ENCODE measurements around the gene FCAMR. TPM values are rescaled to one million over a fixed set of nuclear protein-coding genes. Genes with fewer than 3 reads are reported as not detected.

The FCAMR gene
- total RNA-seq, 1 donor from 2014 or later: not detected

DNA sequence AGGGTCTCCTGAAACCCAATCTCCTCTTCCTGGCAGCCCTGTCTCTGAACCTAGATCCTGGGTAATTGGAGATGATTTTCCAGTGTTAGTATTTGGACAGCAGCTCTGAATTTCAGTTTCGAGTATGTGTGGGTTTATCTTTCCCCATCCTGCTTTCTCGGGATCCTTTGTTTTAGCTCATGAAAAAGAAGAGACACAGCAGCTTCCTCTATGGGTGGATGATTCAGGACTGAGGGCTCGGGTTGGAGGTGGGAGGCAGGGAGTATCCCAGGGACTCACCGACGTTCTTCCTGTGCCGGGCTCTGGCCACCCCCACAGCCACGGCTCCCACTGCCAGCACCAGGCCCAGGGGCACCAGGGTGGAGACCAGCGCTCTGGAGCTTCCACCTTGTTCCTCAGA is 38.1 kb downstream of the FCAMR start:
- Mint-ChIP-seq H3K27ac (ENCODE audit: unreplicated experiment) (no peak overlapping the region), H3K36me3 (ENCODE audit: low read depth, unreplicated experiment) (no peaks in the 10 kb centered on the region), H3K4me3 (ENCODE audit: unreplicated experiment) (no peak overlapping the region), H3K4me1 (ENCODE audit: low read depth, unreplicated experiment) (no peaks in the 10 kb centered on the region), H3K9me3 (ENCODE audit: unreplicated experiment) (peaks cover 2% of the 10 kb centered on the region), H3K27me3 (ENCODE audit: low read depth, unreplicated experiment) (peaks cover 16% of the 10 kb centered on the region)
- Histone ChIP-seq H2AFZ (ENCODE audit: low read depth, low read length) (no peak overlapping the region), H3K9me3 (ENCODE audit: insufficient read depth, low read depth, low read length) (no peaks in the 10 kb centered on the region), H3K27ac (ENCODE audit: low read depth, low read length) (no peak overlapping the region), H3K4me1 (ENCODE audit: insufficient read depth, low read length) (no peaks in the 10 kb centered on the region), H3K9ac (ENCODE audit: low read length) (no peak overlapping the region), H4K20me1 (ENCODE audit: insufficient read depth, low read length) (no peaks in the 10 kb centered on the region), H3K27me3 (ENCODE audit: insufficient read depth, low read length) (peaks cover 2% of the 10 kb centered on the region), H3K36me3 (ENCODE audit: insufficient read depth, low read length) (no peaks in the 10 kb centered on the region), H3K79me2 (ENCODE audit: insufficient read depth, low read length) (no peaks in the 10 kb centered on the region), H3K4me2 (ENCODE audit: low read length) (no peak overlapping the region), H3K4me3 (ENCODE audit: insufficient read depth, low read depth, low read length) (no peak overlapping the region)
- DNase-seq (ENCODE audit: low read depth) (no peak), FAIRE-seq (no peak)
- no peak for TF ChIP-seq CTCF (IDR thresholded peaks at IDR 0.05; ENCODE audit: insufficient read depth, low read depth, low read length)
- TF ChIP-seq EZH2 (IDR thresholded peaks at IDR 0.05; ENCODE audit: insufficient read depth, low read length): no peak

- FAIRE-seq (no peak), DNase-seq (ENCODE audit: low read depth) (no peak)
- no peaks in the 10 kb centered on the region for H3K36me3 Mint-ChIP-seq (ENCODE audit: low read depth, unreplicated experiment)
- no peaks in the 10 kb centered on the region for H3K4me1 ChIP-seq (ENCODE audit: insufficient read depth, low read length)
- peaks cover 2% of the 10 kb centered on the region for H3K27me3 ChIP-seq (ENCODE audit: insufficient read depth, low read length)
- no peak overlapping the region for H3K4me3 Mint-ChIP-seq (ENCODE audit: unreplicated experiment)
- no peaks in the 10 kb centered on the region for H4K20me1 ChIP-seq (ENCODE audit: insufficient read depth, low read length)
- H3K9me3 ChIP-seq (ENCODE audit: insufficient read depth, low read depth, low read length): no peaks in the 10 kb centered on the region
- peaks cover 2% of the 10 kb centered on the region for H3K9me3 Mint-ChIP-seq (ENCODE audit: unreplicated experiment)
- H3K9ac ChIP-seq (ENCODE audit: low read length): no peak overlapping the region
- H3K36me3 ChIP-seq (ENCODE audit: insufficient read depth, low read length): no peaks in the 10 kb centered on the region
- no peak overlapping the region for H3K4me2 ChIP-seq (ENCODE audit: low read length)
- no peak overlapping the region for H3K27ac Mint-ChIP-seq (ENCODE audit: unreplicated experiment)
- TF ChIP-seq EZH2 (IDR thresholded peaks at IDR 0.05; ENCODE audit: insufficient read depth, low read length): no peak
- no peak for TF ChIP-seq CTCF (IDR thresholded peaks at IDR 0.05; ENCODE audit: insufficient read depth, low read depth, low read length)
- no peaks in the 10 kb centered on the region for H3K79me2 ChIP-seq (ENCODE audit: insufficient read depth, low read length)
- peaks cover 12% of the 10 kb centered on the region for H3K27me3 Mint-ChIP-seq (ENCODE audit: low read depth, unreplicated experiment)
- no peak overlapping the region for H3K27ac ChIP-seq (ENCODE audit: low read depth, low read length)
- no peaks in the 10 kb centered on the region for H3K4me1 Mint-ChIP-seq (ENCODE audit: low read depth, unreplicated experiment)
- no peak overlapping the region for H3K4me3 ChIP-seq (ENCODE audit: insufficient read depth, low read depth, low read length)
- no peak overlapping the region for H2AFZ ChIP-seq (ENCODE audit: low read depth, low read length)
Measured at GRCh38 chr1:206931709-206932108, 38.6 kb downstream of the FCAMR start.

GRCh38 chr1:206930210-206930798 is 40.0 kb downstream of the FCAMR start:
- no peaks in the 10 kb centered on the region for H3K27me3 ChIP-seq (ENCODE audit: insufficient read depth, low read length)
- no peak overlapping the region for H3K27ac ChIP-seq (ENCODE audit: low read depth, low read length)
- H3K9ac ChIP-seq (ENCODE audit: low read length): no peak overlapping the region
- Mint-ChIP-seq H3K9me3 (ENCODE audit: unreplicated experiment) (peaks cover 2% of the 10 kb centered on the region), H3K27ac (ENCODE audit: unreplicated experiment) (no peak overlapping the region), H3K4me3 (ENCODE audit: unreplicated experiment) (no peak overlapping the region), H3K27me3 (ENCODE audit: low read depth, unreplicated experiment) (peaks cover 5% of the 10 kb centered on the region), H3K4me1 (ENCODE audit: low read depth, unreplicated experiment) (no peaks in the 10 kb centered on the region), H3K36me3 (ENCODE audit: low read depth, unreplicated experiment) (no peaks in the 10 kb centered on the region)
- no peak overlapping the region for H3K4me3 ChIP-seq (ENCODE audit: insufficient read depth, low read depth, low read length)
- no peaks in the 10 kb centered on the region for H3K4me1 ChIP-seq (ENCODE audit: insufficient read depth, low read length)
- no peak for TF ChIP-seq CTCF (IDR thresholded peaks at IDR 0.05; ENCODE audit: insufficient read depth, low read depth, low read length)
- no peak for TF ChIP-seq EZH2 (IDR thresholded peaks at IDR 0.05; ENCODE audit: insufficient read depth, low read length)
- H3K9me3 ChIP-seq (ENCODE audit: insufficient read depth, low read depth, low read length): no peaks in the 10 kb centered on the region
- DNase-seq (ENCODE audit: low read depth) (no peak), FAIRE-seq (no peak)
- no peaks in the 10 kb centered on the region for H3K79me2 ChIP-seq (ENCODE audit: insufficient read depth, low read length)
- H3K36me3 ChIP-seq (ENCODE audit: insufficient read depth, low read length): no peaks in the 10 kb centered on the region
- H2AFZ ChIP-seq (ENCODE audit: low read depth, low read length): no peak overlapping the region
- no peak overlapping the region for H3K4me2 ChIP-seq (ENCODE audit: low read length)
- no peaks in the 10 kb centered on the region for H4K20me1 ChIP-seq (ENCODE audit: insufficient read depth, low read length)

Data from astrocyte (in vitro differentiated cells and primary cell).